Mucosa of descending colon (tissue), 3 donors: ENCODE data around the gene CTDSP2. TPM values are rescaled to one million over a fixed set of nuclear protein-coding genes. Genes with fewer than 3 reads are reported as not detected.

Source experiments
- ATAC-seq: fragments of 200-7000 bp; cut with Tn5 transposase; one replicate; pipeline ENCODE4 v1.9.1; 2020; ENCODE audit warnings: mild to moderate bottlenecking, moderate library complexity
- DNase-seq, 3 donors: peaks; one replicate each; pipeline ENCODE4 v3.0.0-alpha.2; 2020
- H3K36me3 ChIP-seq: fragments of 200-600 bp; one replicate; pipeline ENCODE4 v1.8.0; 2021; ENCODE audit warnings: low read depth, mild to moderate bottlenecking
- H3K4me1 ChIP-seq: fragments of 200-600 bp; one replicate; pipeline ENCODE4 v1.8.0; 2021; ENCODE audit warnings: low read depth, mild to moderate bottlenecking
- H3K4me3 ChIP-seq: fragments of 200-600 bp; one replicate; pipeline ENCODE4 v1.8.0; 2021; ENCODE audit warnings: mild to moderate bottlenecking
- H3K9me3 ChIP-seq: fragments of 200-600 bp; one replicate; pipeline ENCODE4 v1.8.0; 2021; ENCODE audit warnings: mild to moderate bottlenecking
- intact Hi-C, 2 donors: fragments of 100-400 bp; cut with DNase I in 1 of 2; cut with micrococcal nuclease in 1 of 2; formaldehyde crosslinking; loops; one replicate each; pipeline versions ENCODE4 v1.11.0 to v1.11.1; 2022; cut with DNase I, micrococcal nuclease
- total RNA-seq, 3 donors: library from RNA; stranded (reverse); fragmentation: NEBNext Ultra II Directional in 2 of 3; extraction: Animal tissue kit (Norgen Biotek cat#: 25700) in 2 of 3; gene quantifications; one replicate each; pipeline versions ENCODE4 v1.2.1 to v1.2.4, GENCODE V29; 2021 to 2023
- TF ChIP-seq, protein P1 (sequence below): fragments of 200-600 bp; IDR thresholded peaks from one replicate; pipeline ENCODE4 v1.8.0; 2022; ENCODE audit warnings: antibody characterized with exemption, mild to moderate bottlenecking
- donor health status: DM: no; HTN: no; CAD: no; lungs with moderate emphysema.
- donor health status: DM: no; HTN: no; CAD: no.
- donor health status: DM: no; HTN: yes; CAD: no.

CTDSP2 gene
- total RNA-seq, 3 donors from 2014 or later = 220 to 339 (median 256) TPM

- Histone ChIP-seq H3K4me1 (peaks cover 10% of the 10 kb centered on the region), H3K36me3 (peaks cover 2% of the 10 kb centered on the region), H3K9me3 (no peaks in the 10 kb centered on the region), H3K4me3 (no peak overlapping the region)
- intact Hi-C loops = no loop called here
- no peak for ATAC-seq
- TF ChIP-seq, protein P1, sequence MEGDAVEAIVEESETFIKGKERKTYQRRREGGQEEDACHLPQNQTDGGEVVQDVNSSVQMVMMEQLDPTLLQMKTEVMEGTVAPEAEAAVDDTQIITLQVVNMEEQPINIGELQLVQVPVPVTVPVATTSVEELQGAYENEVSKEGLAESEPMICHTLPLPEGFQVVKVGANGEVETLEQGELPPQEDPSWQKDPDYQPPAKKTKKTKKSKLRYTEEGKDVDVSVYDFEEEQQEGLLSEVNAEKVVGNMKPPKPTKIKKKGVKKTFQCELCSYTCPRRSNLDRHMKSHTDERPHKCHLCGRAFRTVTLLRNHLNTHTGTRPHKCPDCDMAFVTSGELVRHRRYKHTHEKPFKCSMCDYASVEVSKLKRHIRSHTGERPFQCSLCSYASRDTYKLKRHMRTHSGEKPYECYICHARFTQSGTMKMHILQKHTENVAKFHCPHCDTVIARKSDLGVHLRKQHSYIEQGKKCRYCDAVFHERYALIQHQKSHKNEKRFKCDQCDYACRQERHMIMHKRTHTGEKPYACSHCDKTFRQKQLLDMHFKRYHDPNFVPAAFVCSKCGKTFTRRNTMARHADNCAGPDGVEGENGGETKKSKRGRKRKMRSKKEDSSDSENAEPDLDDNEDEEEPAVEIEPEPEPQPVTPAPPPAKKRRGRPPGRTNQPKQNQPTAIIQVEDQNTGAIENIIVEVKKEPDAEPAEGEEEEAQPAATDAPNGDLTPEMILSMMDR = no peak
- DNase-seq = no peak
These were observed 65.3 kb downstream of the CTDSP2 start for GRCh38 chr12:57781244-57781643.

- intact Hi-C loops = no loop called here
- ATAC-seq = no peak
- no peak overlapping the region for H3K4me3 ChIP-seq
- H3K36me3 ChIP-seq = no peaks in the 10 kb centered on the region
- H3K9me3 ChIP-seq = no peaks in the 10 kb centered on the region
- no peak for DNase-seq
- TF ChIP-seq, protein P1 = no peak
- H3K4me1 ChIP-seq = peaks cover 10% of the 10 kb centered on the region
These were observed 66.1 kb downstream of the CTDSP2 start for GRCh38 chr12:57780284-57780897.

- TF ChIP-seq, protein P1 = no peak
- DNase-seq = no peak
- Histone ChIP-seq H3K9me3 (no peaks in the 10 kb centered on the region), H3K36me3 (no peaks in the 10 kb centered on the region), H3K4me1 (peaks cover 10% of the 10 kb centered on the region), H3K4me3 (no peak overlapping the region)
- ATAC-seq = no peak
- intact Hi-C loops = no loop called here
These were observed 66.8 kb downstream of the CTDSP2 start for GRCh38 chr12:57779736-57780135.

GRCh38 chr12:57777911-57778310 lies 68.6 kb downstream of the CTDSP2 start:
- DNase-seq (no peak), ATAC-seq (no peak)
- Histone ChIP-seq H3K9me3 (no peaks in the 10 kb centered on the region), H3K4me1 (peaks cover 6% of the 10 kb centered on the region), H3K36me3 (no peaks in the 10 kb centered on the region), H3K4me3 (no peak overlapping the region)
- TF ChIP-seq, protein P1 = no peak
- intact Hi-C loops = no loop called here

DNA sequence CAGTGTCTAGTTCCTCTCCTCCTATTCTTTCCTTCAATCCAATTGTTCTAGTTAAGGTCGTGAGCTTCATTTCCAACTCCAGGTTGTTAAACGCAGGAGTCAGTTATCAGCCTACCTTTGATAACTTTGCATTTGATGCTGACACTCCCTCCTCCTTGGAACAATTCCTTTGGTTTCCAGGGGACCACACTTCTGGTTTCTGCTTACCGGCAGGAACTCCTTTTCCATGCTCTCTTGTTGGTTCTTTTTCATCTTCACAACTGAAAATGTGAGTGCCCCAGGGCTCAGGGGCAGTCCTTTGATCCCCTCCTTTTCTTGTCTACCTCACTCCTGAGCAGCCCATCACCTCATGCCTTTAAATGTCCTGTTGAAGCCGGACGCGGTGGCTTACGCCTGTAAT lies 69.2 kb downstream of the CTDSP2 start:
- Histone ChIP-seq H3K9me3 (no peaks in the 10 kb centered on the region), H3K4me3 (no peak overlapping the region), H3K4me1 (peaks cover 7% of the 10 kb centered on the region), H3K36me3 (no peaks in the 10 kb centered on the region)
- intact Hi-C loops = no loop called here
- DNase-seq (no peak), ATAC-seq (no peak)
- TF ChIP-seq, protein P1 = no peak

- DNase-seq (no peak), ATAC-seq (no peak)
- H3K36me3 ChIP-seq = no peaks in the 10 kb centered on the region
- H3K4me3 ChIP-seq = no peak overlapping the region
- H3K9me3 ChIP-seq = no peaks in the 10 kb centered on the region
- intact Hi-C loops = no loop called here
- peaks cover 10% of the 10 kb centered on the region for H3K4me1 ChIP-seq
- TF ChIP-seq, protein P1 = no peak
These were observed 70.3 kb downstream of the CTDSP2 start for GRCh38 chr12:57776247-57776587.
